AG04449 (cell line): ENCODE results near the gene WDFY4.

Experiments
- CTCF ChIA-PET: fragments of 350-600 bp; formaldehyde crosslinking; extraction: SDS; loops from one replicate; lab custom pipeline; 2021; ENCODE audit warnings: antibody characterized with exemption; lab: Yijun Ruan, JAX
- POLR2A ChIA-PET: fragments of 400-600, 350-600 bp; formaldehyde crosslinking; extraction: SDS; loops from one replicate; lab custom pipeline; 2020; ENCODE audit warnings: antibody characterized with exemption, inconsistent platforms; lab: Yijun Ruan, JAX
- DNase-seq: peaks from one replicate; pipeline ENCODE4 v3.0.0-alpha.2; 2010; ENCODE audit warnings: low read depth, low spot score
- H3K4me3 ChIP-seq: 2 replicates; pipeline ENCODE4 v1.5.1; 2011; ENCODE audit warnings: low read depth, mild to moderate bottlenecking, control low read depth, low read length
- CTCF ChIP-seq: IDR thresholded peaks from one replicate; pipeline ENCODE4 v1.5.1; 2011; ENCODE audit warnings: mild to moderate bottlenecking, moderate library complexity, low read length, control low read depth, inconsistent platforms; ENCODE audit not compliant: insufficient read depth; ENCODE audit errors: missing control alignments

WDFY4 gene

GRCh38 chr10:48707472-48707871 lies 22.8 kb downstream of the WDFY4 start:
- H3K4me3 ChIP-seq = no peak overlapping the region
- ChIA-PET CTCF (no interaction called here), POLR2A (interaction anchor here (0.7 kb wide), 1 partner anchor 603 kb away, joined by 3 read pairs; no protein-coding TSS in a partner anchor)
- no peak for DNase-seq
- no peak for TF ChIP-seq CTCF

- DNase-seq = no peak
- ChIA-PET CTCF (no interaction called here), POLR2A (interaction anchor here (0.7 kb wide), 1 partner anchor 602 kb away, joined by 3 read pairs; no protein-coding TSS in a partner anchor)
- TF ChIP-seq CTCF = no peak
- no peak overlapping the region for H3K4me3 ChIP-seq
Observed at GRCh38 chr10:48708144-48708543, 23.5 kb downstream of the WDFY4 start.

GRCh38 chr10:48710647-48711275 lies 26.1 kb downstream of the WDFY4 start:
- TF ChIP-seq CTCF = no peak
- CTCF ChIA-PET = no interaction called here

GRCh38 chr10:48711830-48712229 lies 27.2 kb downstream of the WDFY4 start:
- ChIA-PET POLR2A (no interaction called here), CTCF (no interaction called here)
- TF ChIP-seq CTCF = no peak
- no peak for DNase-seq
- H3K4me3 ChIP-seq = no peak overlapping the region

More at GRCh38 chr10:48710647-48711275, 26.1 kb downstream of the WDFY4 start:
- POLR2A ChIA-PET = no interaction called here
- no peak overlapping the region for H3K4me3 ChIP-seq
- no peak for DNase-seq

- CTCF ChIA-PET = no interaction called here
- DNase-seq = no peak
- POLR2A ChIA-PET = no interaction called here
- H3K4me3 ChIP-seq = no peak overlapping the region
- TF ChIP-seq CTCF = no peak
Observed at GRCh38 chr10:48714088-48714487, 29.4 kb downstream of the WDFY4 start.

GRCh38 chr10:48716416-48716815 lies 31.7 kb downstream of the WDFY4 start:
- DNase-seq = no peak
- no peak for TF ChIP-seq CTCF
- POLR2A ChIA-PET = no interaction called here
- CTCF ChIA-PET = no interaction called here
- H3K4me3 ChIP-seq = no peak overlapping the region
